ENCODE measurements around the gene NIP7. TPM values are rescaled to one million over a fixed set of nuclear protein-coding genes. Genes with fewer than 3 reads are reported as not detected.

Gene NIP7
- total RNA-seq, 1 experiment from 2014 or later, result 62.8 TPM

DNA sequence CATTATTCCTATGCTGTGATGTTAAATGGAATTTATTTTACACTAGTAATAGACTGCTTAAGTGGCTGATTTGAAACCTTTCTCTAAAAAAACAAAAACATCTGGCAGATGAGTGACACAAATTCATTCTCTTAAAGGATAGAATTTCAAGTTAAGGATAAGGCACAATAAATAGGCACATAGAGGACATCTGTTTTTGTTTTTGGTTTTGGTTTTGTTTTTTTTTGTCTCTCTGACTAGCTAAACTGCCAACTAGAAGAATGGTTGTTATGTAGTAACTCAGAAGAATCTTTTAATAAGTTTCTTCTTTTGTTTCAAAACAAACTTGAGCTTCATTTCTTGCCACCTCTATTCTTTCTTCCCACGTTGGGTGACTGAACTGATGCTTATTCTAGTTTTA, 33.5 kb upstream of the NIP7 start:
- Histone ChIP-seq H3K4me1 (ENCODE audit: control insufficient read depth in 1 of 2, insufficient read depth in 2 of 2, low read length in 2 of 2) (peaks cover 4 to 9% of the 10 kb centered on the region in 2 experiments), H3K27ac (ENCODE audit: low read depth, low read length) (no peak overlapping the region), H3K4me2 (ENCODE audit: low read length) (no peak overlapping the region), H3K27me3 (ENCODE audit: insufficient read depth, low read length) (no peaks in the 10 kb centered on the region), H3K9me2 (ENCODE audit: insufficient read depth) (no peaks in the 10 kb centered on the region), H3K79me2 (ENCODE audit: insufficient read depth, low read length) (no peaks in the 10 kb centered on the region), H2AFZ (ENCODE audit: low read depth, low read length, poor library complexity, severe bottlenecking) (no peak overlapping the region), H4K20me1 (ENCODE audit: insufficient read depth) (no peaks in the 10 kb centered on the region), H3K36me3 (ENCODE audit: control insufficient read depth in 1 of 2, insufficient read depth in 2 of 2, low read length in 2 of 2) (peaks cover 0 to 5% of the 10 kb centered on the region in 2 experiments; a peak in 1 of 4 replicates), H3K4me3 (replicated peaks in 1 of 2; ENCODE audit: low read depth in 1 of 2, low read length in 2 of 2) (no peak overlapping the region), H3K9me3 (ENCODE audit: control insufficient read depth in 1 of 2, insufficient read depth in 1 of 2, low read depth in 1 of 2, low read length in 2 of 2) (no peaks in the 10 kb centered on the region), H3K9ac (ENCODE audit: low read length) (no peak overlapping the region)
- POLR2A ChIA-PET, result no interaction called here
- no peak for ATAC-seq
- RAD21 ChIA-PET (ENCODE audit: low non-redundant PET in 1 of 2, low total read pairs in 2 of 2, uncharacterized antibody in 2 of 2, unreplicated experiment in 2 of 2), result no interaction called here
- TF ChIP-seq EGR1 (IDR thresholded peaks at IDR 0.05; ENCODE audit: low read depth) (no peak), JUND (IDR thresholded peaks at IDR 0.05) (no peak)
- BruUV-seq (replicated peaks), result no TSS peak
- DNase-seq (ENCODE audit: low read depth, low spot score), result no peak
- CTCF ChIA-PET, result interaction anchor here (0.6 kb wide), 1 partner anchor 707 kb away, joined by 3 read pairs; no protein-coding TSS in a partner anchor
- intact Hi-C loops (cut with micrococcal nuclease), result no loop called here

DNA sequence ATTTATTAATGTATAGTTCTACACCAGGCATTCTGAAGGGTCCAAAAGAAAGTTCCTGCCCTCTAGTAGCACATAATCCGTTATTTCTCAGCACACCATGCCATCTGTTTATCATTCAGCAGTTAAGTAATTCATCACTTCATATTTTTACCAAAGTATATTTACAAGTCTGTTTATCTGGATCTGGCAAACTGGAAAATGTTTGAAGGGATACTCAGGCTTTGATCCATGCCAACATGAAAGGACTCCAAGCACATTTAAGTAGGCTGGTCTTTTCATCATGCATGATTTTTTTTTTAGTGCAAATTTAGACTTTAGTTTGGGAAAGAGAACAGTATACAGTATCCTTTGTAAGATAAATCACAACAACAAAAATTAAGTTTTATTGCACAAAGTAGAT, 32.5 kb upstream of the NIP7 start:
- Histone ChIP-seq H3K36me3 (ENCODE audit: control insufficient read depth in 1 of 2, insufficient read depth in 2 of 2, low read length in 2 of 2) (peaks cover 0 to 4% of the 10 kb centered on the region in 2 experiments; a peak in 1 of 4 replicates), H3K9ac (ENCODE audit: low read length) (no peak overlapping the region), H2AFZ (ENCODE audit: low read depth, low read length, poor library complexity, severe bottlenecking) (no peak overlapping the region), H3K27ac (ENCODE audit: low read depth, low read length) (no peak overlapping the region), H3K27me3 (ENCODE audit: insufficient read depth, low read length) (no peaks in the 10 kb centered on the region), H3K9me3 (ENCODE audit: control insufficient read depth in 1 of 2, insufficient read depth in 1 of 2, low read depth in 1 of 2, low read length in 2 of 2) (no peaks in the 10 kb centered on the region), H3K9me2 (ENCODE audit: insufficient read depth) (no peaks in the 10 kb centered on the region), H3K79me2 (ENCODE audit: insufficient read depth, low read length) (peaks cover 8% of the 10 kb centered on the region), H3K4me1 (ENCODE audit: control insufficient read depth in 1 of 2, insufficient read depth in 2 of 2, low read length in 2 of 2) (peaks cover 4 to 11% of the 10 kb centered on the region in 2 experiments), H3K4me3 (replicated peaks in 1 of 2; ENCODE audit: low read depth in 1 of 2, low read length in 2 of 2) (no peak overlapping the region), H3K4me2 (ENCODE audit: low read length) (no peak overlapping the region), H4K20me1 (ENCODE audit: insufficient read depth) (no peaks in the 10 kb centered on the region)
- no peak for TF ChIP-seq ZFX (IDR thresholded peaks at IDR 0.05)
- no peak for TF ChIP-seq CEBPB (IDR thresholded peaks at IDR 0.05; ENCODE audit: low read depth)
- TF ChIP-seq CBX3 (IDR thresholded peaks at IDR 0.05; ENCODE audit: low read depth), result no peak
- TF ChIP-seq MAX (IDR thresholded peaks at IDR 0.05), result no peak
- TF ChIP-seq YY1 (IDR thresholded peaks at IDR 0.05; ENCODE audit: extremely low read depth, insufficient replicate concordance, low read depth, low read length), result no peak
- TF ChIP-seq SP1 (IDR thresholded peaks at IDR 0.05; ENCODE audit: low read depth), result no peak
- TF ChIP-seq EGR1 (IDR thresholded peaks at IDR 0.05; ENCODE audit: low read depth), result no peak
- no peak for TF ChIP-seq FOSL1 (IDR thresholded peaks at IDR 0.05; ENCODE audit: low read depth)
- no peak for TF ChIP-seq POLR2AphosphoS5 (IDR thresholded peaks at IDR 0.05; ENCODE audit: low read depth, low read length)
- no peak for TF ChIP-seq POLR2A (IDR thresholded peaks at IDR 0.05; ENCODE audit: borderline replicate concordance, extremely low read depth, insufficient read depth, insufficient read length)
- TF ChIP-seq TCF7L2 (IDR thresholded peaks at IDR 0.05; ENCODE audit: borderline replicate concordance, extremely low read depth, insufficient read depth, insufficient read length), result no peak
- TF ChIP-seq EZH2phosphoT487 (IDR thresholded peaks at IDR 0.05; ENCODE audit: borderline replicate concordance), result no peak
- no peak for TF ChIP-seq ELF1 (IDR thresholded peaks at IDR 0.05; ENCODE audit: borderline replicate concordance, low read depth)
- no peak for TF ChIP-seq JUND (IDR thresholded peaks at IDR 0.05)
- TF ChIP-seq ATF3 (IDR thresholded peaks at IDR 0.05), result no peak
- POLR2A ChIA-PET, result no interaction called here
- no peak for DNase-seq (ENCODE audit: low read depth, low spot score)
- RAD21 ChIA-PET (ENCODE audit: low non-redundant PET in 1 of 2, low total read pairs in 2 of 2, uncharacterized antibody in 2 of 2, unreplicated experiment in 2 of 2), result no interaction called here
- intact Hi-C loops (cut with micrococcal nuclease), result no loop called here
- no TSS peak for BruUV-seq (replicated peaks)
- CTCF ChIA-PET, result no interaction called here
- no peak for ATAC-seq

All from HCT116 (cell line).